ENCODE measurements around the gene MYRIP.

MYRIP gene

GRCh38 chr3:39920271-39920670, 110.9 kb downstream of the MYRIP start:
- no peaks in the 10 kb centered on the region for H3K27me3 ChIP-seq (ENCODE audit: control insufficient read depth, insufficient read depth, low read length)
- H3K4me1 ChIP-seq (ENCODE audit: control insufficient read depth, insufficient read depth, low read length): no peaks in the 10 kb centered on the region
- no peak for DNase-seq (ENCODE audit: low read depth, low spot score)
- no peak overlapping the region for H3K27ac ChIP-seq (ENCODE audit: low read length)
- no peaks in the 10 kb centered on the region for H3K9me3 ChIP-seq (ENCODE audit: control insufficient read depth, insufficient read depth, low read length)
- WGBS (ENCODE audit: insufficient coverage, insufficient read length): no CpG with 5 or more reads among the region's 1 CpG
- no peaks in the 10 kb centered on the region for H3K36me3 ChIP-seq (ENCODE audit: control insufficient read depth, insufficient read depth, low read length)
- no peak overlapping the region for H3K4me3 ChIP-seq (ENCODE audit: low read length)

DNA sequence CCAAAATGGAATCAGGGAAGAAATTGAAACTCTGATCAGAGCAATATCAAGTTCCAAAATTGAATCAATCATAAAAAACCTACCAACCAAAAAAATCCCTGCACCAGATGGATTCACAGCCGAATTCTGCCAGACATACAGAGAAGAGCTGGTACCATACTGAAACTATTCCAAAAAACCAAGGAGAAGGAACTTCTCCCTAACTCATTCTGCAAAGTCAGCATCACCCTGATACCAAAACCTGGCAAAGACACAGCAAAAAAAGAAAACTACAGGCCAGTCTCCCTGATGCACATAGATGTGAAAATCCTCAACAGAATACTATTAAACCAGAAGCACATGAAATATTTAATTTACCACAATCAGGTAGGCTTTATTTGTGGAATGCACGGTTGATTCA, 118.1 kb downstream of the MYRIP start:
- H3K27me3 ChIP-seq (ENCODE audit: control insufficient read depth, insufficient read depth, low read length): no peaks in the 10 kb centered on the region
- no peak for DNase-seq (ENCODE audit: low read depth, low spot score)
- H3K4me1 ChIP-seq (ENCODE audit: control insufficient read depth, insufficient read depth, low read length): no peaks in the 10 kb centered on the region
- H3K4me3 ChIP-seq (ENCODE audit: low read length): no peak overlapping the region
- WGBS (ENCODE audit: insufficient coverage, insufficient read length): no CpG with 5 or more reads among the region's 2 CpGs
- H3K9me3 ChIP-seq (ENCODE audit: control insufficient read depth, insufficient read depth, low read length): no peaks in the 10 kb centered on the region
- H3K36me3 ChIP-seq (ENCODE audit: control insufficient read depth, insufficient read depth, low read length): no peaks in the 10 kb centered on the region
- no peak overlapping the region for H3K27ac ChIP-seq (ENCODE audit: low read length)

GRCh38 chr3:39933986-39934693, 124.7 kb downstream of the MYRIP start:
- Histone ChIP-seq H3K4me3 (ENCODE audit: low read length) (no peak overlapping the region), H3K9me3 (ENCODE audit: control insufficient read depth, insufficient read depth, low read length) (no peaks in the 10 kb centered on the region), H3K27me3 (ENCODE audit: control insufficient read depth, insufficient read depth, low read length) (no peaks in the 10 kb centered on the region), H3K4me1 (ENCODE audit: control insufficient read depth, insufficient read depth, low read length) (no peaks in the 10 kb centered on the region), H3K27ac (ENCODE audit: low read length) (no peak overlapping the region), H3K36me3 (ENCODE audit: control insufficient read depth, insufficient read depth, low read length) (no peaks in the 10 kb centered on the region)
- WGBS (ENCODE audit: insufficient coverage, insufficient read length): no CpG with 5 or more reads among the region's 1 CpG
- DNase-seq (ENCODE audit: low read depth, low spot score): no peak

DNA sequence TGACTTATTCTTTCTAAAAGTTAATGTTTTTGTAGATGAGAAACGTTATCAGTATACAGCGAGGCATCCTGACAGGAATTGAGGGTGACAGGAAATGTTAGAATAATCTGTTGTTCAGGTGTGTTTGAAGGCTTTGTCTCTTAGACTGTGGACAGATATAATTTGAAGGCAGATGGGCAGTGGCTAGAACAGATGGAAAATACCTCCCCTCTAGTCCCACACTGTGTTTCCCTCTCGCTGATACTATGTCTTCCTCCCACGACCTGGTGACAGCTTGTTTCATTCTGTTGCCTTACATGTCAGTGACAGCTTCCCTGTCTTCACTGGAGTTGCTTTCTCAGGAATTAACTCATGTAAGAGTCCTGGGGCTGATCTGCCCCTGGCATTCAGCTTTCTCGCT, 125.3 kb downstream of the MYRIP start:
- H3K27ac ChIP-seq (ENCODE audit: low read length): no peak overlapping the region
- H3K27me3 ChIP-seq (ENCODE audit: control insufficient read depth, insufficient read depth, low read length): no peaks in the 10 kb centered on the region
- H3K4me3 ChIP-seq (ENCODE audit: low read length): no peak overlapping the region
- no peaks in the 10 kb centered on the region for H3K36me3 ChIP-seq (ENCODE audit: control insufficient read depth, insufficient read depth, low read length)
- WGBS (ENCODE audit: insufficient coverage, insufficient read length): no CpG with 5 or more reads among the region's 5 CpGs
- no peak for DNase-seq (ENCODE audit: low read depth, low spot score)
- H3K4me1 ChIP-seq (ENCODE audit: control insufficient read depth, insufficient read depth, low read length): no peaks in the 10 kb centered on the region
- no peaks in the 10 kb centered on the region for H3K9me3 ChIP-seq (ENCODE audit: control insufficient read depth, insufficient read depth, low read length)

DNA sequence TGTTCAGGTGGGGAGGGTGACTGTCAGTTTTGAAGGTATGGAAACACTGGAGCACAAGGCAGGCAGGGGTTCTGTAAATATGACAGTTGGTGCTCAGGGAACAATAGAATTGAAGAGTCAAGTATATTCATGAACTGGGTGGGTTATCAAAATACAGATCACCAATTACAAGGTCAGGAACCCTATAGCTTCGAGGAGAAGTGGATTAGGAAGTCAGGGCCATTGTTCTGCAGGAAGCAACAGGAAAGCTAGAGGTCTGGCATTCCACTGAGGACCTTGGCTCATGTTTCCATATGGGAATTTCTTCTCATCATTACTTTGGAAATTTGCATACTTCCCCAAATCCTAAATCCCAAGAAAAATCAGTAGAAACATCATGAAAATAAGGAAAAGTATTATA, 125.9 kb downstream of the MYRIP start:
- DNase-seq (ENCODE audit: low read depth, low spot score): no peak
- WGBS (ENCODE audit: insufficient coverage, insufficient read length): no CpG with 5 or more reads among the region's 1 CpG
- H3K27me3 ChIP-seq (ENCODE audit: control insufficient read depth, insufficient read depth, low read length): no peaks in the 10 kb centered on the region
- no peaks in the 10 kb centered on the region for H3K9me3 ChIP-seq (ENCODE audit: control insufficient read depth, insufficient read depth, low read length)
- H3K4me1 ChIP-seq (ENCODE audit: control insufficient read depth, insufficient read depth, low read length): no peaks in the 10 kb centered on the region
- H3K36me3 ChIP-seq (ENCODE audit: control insufficient read depth, insufficient read depth, low read length): no peaks in the 10 kb centered on the region
- no peak overlapping the region for H3K27ac ChIP-seq (ENCODE audit: low read length)
- H3K4me3 ChIP-seq (ENCODE audit: low read length): no peak overlapping the region

GRCh38 chr3:39936848-39937247, 127.4 kb downstream of the MYRIP start:
- Histone ChIP-seq H3K4me1 (ENCODE audit: control insufficient read depth, insufficient read depth, low read length) (no peaks in the 10 kb centered on the region), H3K36me3 (ENCODE audit: control insufficient read depth, insufficient read depth, low read length) (no peaks in the 10 kb centered on the region)
- DNase-seq (ENCODE audit: low read depth, low spot score): no peak

GRCh38 chr3:39937315-39937714, 127.9 kb downstream of the MYRIP start:
- no peak for DNase-seq (ENCODE audit: low read depth, low spot score)
- Histone ChIP-seq H3K27ac (ENCODE audit: low read length) (no peak overlapping the region), H3K36me3 (ENCODE audit: control insufficient read depth, insufficient read depth, low read length) (no peaks in the 10 kb centered on the region), H3K4me3 (ENCODE audit: low read length) (no peak overlapping the region), H3K27me3 (ENCODE audit: control insufficient read depth, insufficient read depth, low read length) (no peaks in the 10 kb centered on the region), H3K4me1 (ENCODE audit: control insufficient read depth, insufficient read depth, low read length) (no peaks in the 10 kb centered on the region), H3K9me3 (ENCODE audit: control insufficient read depth, insufficient read depth, low read length) (no peaks in the 10 kb centered on the region)

More at GRCh38 chr3:39936848-39937247, 127.4 kb downstream of the MYRIP start:
- H3K9me3 ChIP-seq (ENCODE audit: control insufficient read depth, insufficient read depth, low read length): no peaks in the 10 kb centered on the region
- H3K27ac ChIP-seq (ENCODE audit: low read length): no peak overlapping the region
- no CpG with 5 or more reads among the region's 1 CpG for whole genome bisulfite sequencing (ENCODE audit: insufficient coverage, insufficient read length)
- H3K4me3 ChIP-seq (ENCODE audit: low read length): no peak overlapping the region
- H3K27me3 ChIP-seq (ENCODE audit: control insufficient read depth, insufficient read depth, low read length): no peaks in the 10 kb centered on the region

DNA sequence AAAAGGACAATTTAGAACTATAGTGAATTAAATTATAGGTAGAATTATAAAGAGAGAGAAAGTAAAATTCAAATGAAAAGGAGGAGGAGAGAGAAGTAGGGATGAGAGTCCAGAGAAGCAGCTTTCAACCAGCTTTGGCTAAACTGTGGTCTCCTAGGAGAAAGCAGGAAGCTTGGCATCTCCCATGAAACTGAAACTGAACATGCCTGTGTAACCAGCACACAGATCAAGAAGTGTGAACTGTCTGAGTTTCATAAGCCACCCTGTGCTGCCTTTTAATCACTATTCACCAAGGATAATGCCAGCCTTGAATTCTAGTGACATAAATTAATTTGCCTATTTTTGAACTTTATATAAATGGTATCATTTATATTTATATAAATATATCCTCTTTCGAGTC, 128.5 kb downstream of the MYRIP start:
- DNase-seq (ENCODE audit: low read depth, low spot score): no peak
- Histone ChIP-seq H3K36me3 (ENCODE audit: control insufficient read depth, insufficient read depth, low read length) (no peaks in the 10 kb centered on the region), H3K27me3 (ENCODE audit: control insufficient read depth, insufficient read depth, low read length) (no peaks in the 10 kb centered on the region), H3K4me3 (ENCODE audit: low read length) (no peak overlapping the region), H3K27ac (ENCODE audit: low read length) (no peak overlapping the region), H3K4me1 (ENCODE audit: control insufficient read depth, insufficient read depth, low read length) (no peaks in the 10 kb centered on the region), H3K9me3 (ENCODE audit: control insufficient read depth, insufficient read depth, low read length) (no peaks in the 10 kb centered on the region)
- WGBS (ENCODE audit: insufficient coverage, insufficient read length): no CpG with 5 or more reads among the region's 1 CpG

DNA sequence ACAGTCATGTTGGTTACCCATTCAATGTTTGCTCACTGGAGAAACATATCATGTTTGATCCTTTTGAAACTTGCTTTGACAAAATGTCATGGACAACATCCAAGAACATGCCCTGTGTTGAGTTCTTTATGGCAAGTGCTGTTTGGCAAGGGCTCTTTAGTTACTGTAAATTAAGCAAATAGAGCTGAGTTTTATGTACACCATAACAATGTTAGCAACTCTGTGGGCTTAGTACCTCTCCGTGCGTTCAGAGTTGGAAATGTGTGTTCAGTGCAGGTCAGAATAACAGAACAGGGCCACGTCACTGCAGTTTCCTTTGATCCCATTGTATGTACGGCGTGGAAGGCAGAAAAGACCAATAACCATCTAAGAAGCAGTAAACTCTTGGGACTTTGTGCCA, 132.5 kb downstream of the MYRIP start:
- Histone ChIP-seq H3K36me3 (ENCODE audit: control insufficient read depth, insufficient read depth, low read length) (no peaks in the 10 kb centered on the region), H3K4me1 (ENCODE audit: control insufficient read depth, insufficient read depth, low read length) (no peaks in the 10 kb centered on the region), H3K4me3 (ENCODE audit: low read length) (no peak overlapping the region), H3K27me3 (ENCODE audit: control insufficient read depth, insufficient read depth, low read length) (no peaks in the 10 kb centered on the region), H3K27ac (ENCODE audit: low read length) (no peak overlapping the region), H3K9me3 (ENCODE audit: control insufficient read depth, insufficient read depth, low read length) (no peaks in the 10 kb centered on the region)
- DNase-seq (ENCODE audit: low read depth, low spot score): no peak
- WGBS (ENCODE audit: insufficient coverage, insufficient read length): no CpG with 5 or more reads among the region's 5 CpGs

GRCh38 chr3:39960515-39961191, 151.2 kb downstream of the MYRIP start:
- Histone ChIP-seq H3K4me3 (ENCODE audit: low read length) (no peak overlapping the region), H3K4me1 (ENCODE audit: control insufficient read depth, insufficient read depth, low read length) (no peaks in the 10 kb centered on the region; the same call in 1 of the 2 replicates), H3K27me3 (ENCODE audit: control insufficient read depth, insufficient read depth, low read length) (no peaks in the 10 kb centered on the region), H3K36me3 (ENCODE audit: control insufficient read depth, insufficient read depth, low read length) (no peaks in the 10 kb centered on the region), H3K27ac (ENCODE audit: low read length) (no peak overlapping the region), H3K9me3 (ENCODE audit: control insufficient read depth, insufficient read depth, low read length) (no peaks in the 10 kb centered on the region)
- WGBS (ENCODE audit: insufficient coverage, insufficient read length): no CpG with 5 or more reads among the region's 5 CpGs
- DNase-seq (ENCODE audit: low read depth, low spot score): no peak

GRCh38 chr3:39961230-39961629, 151.8 kb downstream of the MYRIP start:
- H3K4me3 ChIP-seq (ENCODE audit: low read length): no peak overlapping the region
- no peaks in the 10 kb centered on the region for H3K36me3 ChIP-seq (ENCODE audit: control insufficient read depth, insufficient read depth, low read length)
- H3K9me3 ChIP-seq (ENCODE audit: control insufficient read depth, insufficient read depth, low read length): no peaks in the 10 kb centered on the region
- no CpG with 5 or more reads among the region's 4 CpGs for WGBS (ENCODE audit: insufficient coverage, insufficient read length)
- no peaks in the 10 kb centered on the region for H3K27me3 ChIP-seq (ENCODE audit: control insufficient read depth, insufficient read depth, low read length)
- DNase-seq (ENCODE audit: low read depth, low spot score): no peak
- no peak overlapping the region for H3K27ac ChIP-seq (ENCODE audit: low read length)
- no peaks in the 10 kb centered on the region; the same call in 1 of the 2 replicates for H3K4me1 ChIP-seq (ENCODE audit: control insufficient read depth, insufficient read depth, low read length)

Measured in iPS DF 6.9 (cell line).